Stimulated activated CD4-positive, alpha-beta T cell treated with anti-CD3 and anti-CD28 coated beads, Interleukin-12 subunit alpha, Interleukin-12 subunit beta, amount 100 ng/mL, for 24 hours (primary cell): Measurements from ENCODE around the gene TLE2.

Experiments used
- DNase-seq, 2 experiments: peaks; one replicate each; pipeline ENCODE4 v3.0.0-alpha.2; 2020; ENCODE audit warnings: low read depth in 2 of 2

TLE2 gene

DNA sequence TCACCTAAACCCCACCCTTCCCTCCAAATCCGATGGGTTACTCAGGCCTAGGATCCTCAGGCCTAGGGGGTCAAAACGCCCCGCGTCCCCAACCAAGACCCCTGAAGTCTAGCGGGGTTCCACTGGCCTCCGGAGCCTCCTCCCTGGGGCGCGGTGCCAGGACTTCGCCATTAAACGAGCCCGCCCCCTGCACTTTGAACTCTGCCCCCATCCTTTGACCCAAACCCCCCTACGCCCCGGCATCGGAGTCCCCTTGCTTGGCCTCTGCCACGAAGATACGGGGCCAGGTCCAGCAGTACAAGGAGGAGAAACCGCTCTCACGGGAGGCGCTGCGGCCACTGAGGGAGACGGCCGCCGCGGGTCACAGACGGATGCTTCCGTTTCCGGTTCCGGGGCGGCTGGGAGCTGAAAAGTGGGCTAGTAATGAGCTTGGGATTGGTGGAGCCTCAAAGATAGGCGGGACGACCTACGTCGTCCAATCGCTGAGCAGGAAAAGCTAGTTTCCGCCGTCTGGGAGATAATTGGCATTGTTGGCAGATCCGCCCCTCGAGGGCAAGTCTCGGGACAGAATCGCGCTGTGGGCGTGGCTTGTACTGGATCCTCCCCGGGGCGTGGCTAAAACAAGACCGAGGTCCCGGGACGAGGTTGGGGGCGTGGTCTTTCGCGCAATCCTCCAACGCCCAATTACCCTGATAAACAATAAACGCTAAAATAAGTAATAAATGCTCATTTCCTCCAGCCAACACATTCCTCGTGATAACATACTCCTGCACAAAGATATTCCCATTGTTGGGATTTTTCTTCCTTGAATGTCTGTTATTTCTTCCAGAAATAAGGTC, 78.6 kb downstream of the TLE2 start:
- DNase-seq, result peak; percentile 100

DNA sequence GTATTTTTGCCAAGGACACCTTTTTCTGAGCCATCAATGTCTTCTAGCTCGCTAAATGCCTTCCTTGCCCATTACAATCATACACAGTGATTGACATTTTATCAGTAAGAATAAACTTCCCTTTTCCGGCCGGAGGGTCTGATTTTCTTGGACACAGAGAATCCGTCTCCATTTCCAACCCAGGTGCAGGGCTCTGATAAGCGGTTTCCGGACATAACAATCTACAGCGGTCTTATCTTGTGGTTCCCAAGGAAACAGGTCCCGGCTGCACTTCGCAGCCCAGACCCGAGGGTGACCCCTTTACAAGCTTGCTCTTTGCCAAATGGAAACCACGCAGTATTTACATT, 79.2 kb downstream of the TLE2 start:
- no peak for DNase-seq
